ENCODE data around the gene CEPT1. TPM values are rescaled to one million over a fixed set of nuclear protein-coding genes. Genes with fewer than 3 reads are reported as not detected.
A peak's percentile ranks its signal among the peaks of the same experiment; 100 is the strongest.

Gene CEPT1
- total RNA-seq, 1 donor: 18.3 TPM

GRCh38 chr1:111192074-111192473 lies 52.1 kb downstream of the CEPT1 start:
- no peak for DNase-seq (ENCODE audit: low read depth in 2 of 3, low spot score in 2 of 3)

GRCh38 chr1:111192658-111193519 lies 52.9 kb downstream of the CEPT1 start:
- peak in 1 of 3 donors; percentile 17 for DNase-seq (ENCODE audit: low read depth in 2 of 3, low spot score in 2 of 3)

GRCh38 chr1:111193712-111194480 lies 53.9 kb downstream of the CEPT1 start:
- DNase-seq (ENCODE audit: low read depth in 2 of 3, low spot score in 2 of 3): no peak

- DNase-seq (ENCODE audit: low read depth in 2 of 3, low spot score in 2 of 3): no peak
These were observed 55.1 kb downstream of the CEPT1 start for GRCh38 chr1:111195002-111195684.

- no peak for DNase-seq (ENCODE audit: low read depth in 2 of 3, low spot score in 2 of 3)
These were observed 56.2 kb downstream of the CEPT1 start for GRCh38 chr1:111196213-111196612.

GRCh38 chr1:111197598-111198284 lies 57.7 kb downstream of the CEPT1 start:
- DNase-seq (ENCODE audit: low read depth in 2 of 3, low spot score in 2 of 3): no peak

GRCh38 chr1:111198836-111199235 lies 58.8 kb downstream of the CEPT1 start:
- DNase-seq (ENCODE audit: low read depth in 2 of 3, low spot score in 2 of 3): no peak

- DNase-seq (ENCODE audit: low read depth in 2 of 3, low spot score in 2 of 3): no peak
These were observed 59.3 kb downstream of the CEPT1 start for GRCh38 chr1:111199329-111199728.

- peak in 1 of 3 donors; percentile 59 for DNase-seq (ENCODE audit: low read depth in 2 of 3, low spot score in 2 of 3)
These were observed 60.1 kb downstream of the CEPT1 start, which contains the start of gene DENND2D for GRCh38 chr1:111199881-111200801. Gene DENND2D (minus strand): TSS chr1:111200646. CDS start chr1:111200459, 187 bp downstream.

- no peak for DNase-seq (ENCODE audit: low read depth in 2 of 3, low spot score in 2 of 3)
These were observed 60.8 kb downstream of the CEPT1 start for GRCh38 chr1:111200802-111201161.

- no peak for DNase-seq (ENCODE audit: low read depth in 2 of 3, low spot score in 2 of 3)
These were observed 61.5 kb downstream of the CEPT1 start for GRCh38 chr1:111201275-111202090.

- DNase-seq (ENCODE audit: low read depth in 2 of 3, low spot score in 2 of 3): no peak
These were observed 62.3 kb downstream of the CEPT1 start for GRCh38 chr1:111202366-111202706.

- DNase-seq (ENCODE audit: low read depth in 2 of 3, low spot score in 2 of 3): no peak
These were observed 62.9 kb downstream of the CEPT1 start for GRCh38 chr1:111202707-111203623.

- peak in 2 of 3 donors; percentile 82 to 87 for DNase-seq (ENCODE audit: low read depth in 2 of 3, low spot score in 2 of 3)
These were observed 63.7 kb downstream of the CEPT1 start for GRCh38 chr1:111203681-111204200.

- DNase-seq (ENCODE audit: low read depth in 2 of 3, low spot score in 2 of 3): peak in 2 of 3 donors; percentile 59 to 67
These were observed 64.4 kb downstream of the CEPT1 start for GRCh38 chr1:111204201-111204982.

GRCh38 chr1:111204983-111205713 lies 65.1 kb downstream of the CEPT1 start:
- no peak for DNase-seq (ENCODE audit: low read depth in 2 of 3, low spot score in 2 of 3)
